ENCODE data around the gene TBC1D20.

DNA sequence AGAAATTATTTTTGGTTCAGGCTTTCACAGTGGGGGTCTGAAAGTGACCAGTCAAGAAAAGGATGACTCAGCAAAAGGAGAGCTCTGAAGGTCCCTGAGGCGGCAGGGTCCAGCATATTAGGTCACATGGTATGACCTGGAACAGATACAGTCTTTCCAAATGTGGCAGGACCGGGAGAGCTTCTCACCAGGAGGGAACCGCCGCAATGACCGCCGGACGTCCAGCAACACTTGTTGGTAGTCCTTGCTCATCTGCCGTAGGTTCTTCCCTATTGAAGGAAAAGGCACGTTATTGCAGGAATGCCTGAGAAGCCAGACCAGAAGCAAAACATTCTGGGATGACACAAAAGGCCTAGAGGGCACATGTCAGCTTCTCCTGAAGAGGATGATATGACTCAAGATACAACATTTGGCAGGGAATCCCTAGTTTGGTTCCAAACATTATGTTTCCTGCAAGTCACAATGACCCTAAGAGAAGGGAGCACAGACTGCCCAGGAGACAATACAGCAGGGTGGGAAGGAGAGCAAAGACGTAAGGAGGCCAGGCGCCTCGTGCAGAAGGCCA lies 17.4 kb downstream of the TBC1D20 start:
- TF ChIP-seq EZH2 (IDR thresholded peaks at IDR 0.05; ENCODE audit: insufficient read depth, poor library complexity, severe bottlenecking) (no peak), EZH2phosphoT487 (IDR thresholded peaks at IDR 0.05; ENCODE audit: insufficient read depth, low read depth) (no peak)

Measured in GM23248 (cell line).